ENCODE data around the gene SAMD8.
"Not testable (repeated sequence)": the region's sequence is repeated elsewhere in the genome, so short reads cannot be mapped to it uniquely, and the experiment has no call there.

SAMD8 gene

DNA sequence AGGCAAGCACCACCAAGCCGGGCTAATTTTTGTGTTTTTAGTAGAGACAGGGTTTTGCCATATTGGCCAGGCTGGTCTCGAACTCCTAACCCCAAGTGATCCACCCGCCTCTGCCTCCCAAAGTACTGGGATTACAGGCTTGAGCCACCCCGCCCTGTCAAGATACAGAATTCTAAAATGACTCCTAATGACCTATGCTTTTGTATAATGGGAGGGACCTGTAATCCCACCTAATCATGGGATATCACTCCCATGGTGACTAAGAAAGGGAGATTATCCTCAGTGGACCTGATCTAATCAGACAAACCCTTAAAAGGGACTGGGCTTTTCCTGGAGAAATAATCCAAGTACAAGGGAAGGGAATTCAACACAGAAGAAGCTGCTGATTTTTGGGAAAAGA lies 28.8 kb downstream of the SAMD8 start:
- DNase-seq (ENCODE audit: low read depth): no peak

DNA sequence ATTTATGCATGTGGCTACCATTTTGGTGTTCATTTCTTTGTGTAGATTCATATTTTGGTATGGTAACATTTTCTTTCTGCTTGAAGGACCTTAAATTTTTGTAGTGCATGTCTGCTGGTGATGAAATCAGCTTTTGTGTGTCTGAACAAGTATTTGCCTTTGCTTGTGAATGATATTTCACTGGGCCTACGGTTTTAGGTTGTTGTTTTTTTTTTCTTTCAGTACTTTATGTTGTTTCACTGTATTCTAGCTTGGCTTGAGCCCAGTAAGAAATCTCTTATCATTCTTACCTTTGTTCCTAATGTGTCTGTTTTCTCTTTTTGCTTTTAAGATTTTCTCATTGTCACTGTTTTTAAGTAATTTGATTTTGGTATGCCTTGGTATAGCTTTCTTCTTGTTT lies 31.9 kb downstream of the SAMD8 start:
- no peak for DNase-seq (ENCODE audit: low read depth)

DNA sequence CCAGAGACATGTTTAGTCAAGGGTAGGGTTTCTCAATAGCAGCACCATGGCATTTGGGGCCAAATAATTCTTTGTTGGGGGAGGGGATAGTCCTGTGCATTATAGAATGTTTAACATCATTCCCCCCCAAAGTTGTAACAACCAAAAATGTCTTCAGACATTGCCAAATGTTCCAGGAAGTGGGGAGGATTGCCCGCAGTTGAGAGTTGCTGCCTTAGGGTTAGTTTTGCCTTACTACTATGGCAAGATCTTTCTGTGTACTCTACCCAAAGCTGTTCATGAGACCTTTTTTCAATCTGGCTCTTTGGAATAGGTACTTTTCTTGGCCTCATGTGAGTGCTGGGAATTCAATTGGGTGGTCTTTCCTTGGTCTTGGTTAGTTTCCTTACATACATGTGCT lies 34.1 kb downstream of the SAMD8 start:
- no peak for DNase-seq (ENCODE audit: low read depth)

GRCh38 chr10:75146780-75147179 lies 35.3 kb downstream of the SAMD8 start:
- DNase-seq (ENCODE audit: low read depth): no peak

GRCh38 chr10:75150656-75151055 lies 39.2 kb downstream of the SAMD8 start:
- no peak for DNase-seq (ENCODE audit: low read depth)

- DNase-seq (ENCODE audit: low read depth): no peak
Observed at GRCh38 chr10:75159519-75159918, 48.1 kb downstream of the SAMD8 start.

DNA sequence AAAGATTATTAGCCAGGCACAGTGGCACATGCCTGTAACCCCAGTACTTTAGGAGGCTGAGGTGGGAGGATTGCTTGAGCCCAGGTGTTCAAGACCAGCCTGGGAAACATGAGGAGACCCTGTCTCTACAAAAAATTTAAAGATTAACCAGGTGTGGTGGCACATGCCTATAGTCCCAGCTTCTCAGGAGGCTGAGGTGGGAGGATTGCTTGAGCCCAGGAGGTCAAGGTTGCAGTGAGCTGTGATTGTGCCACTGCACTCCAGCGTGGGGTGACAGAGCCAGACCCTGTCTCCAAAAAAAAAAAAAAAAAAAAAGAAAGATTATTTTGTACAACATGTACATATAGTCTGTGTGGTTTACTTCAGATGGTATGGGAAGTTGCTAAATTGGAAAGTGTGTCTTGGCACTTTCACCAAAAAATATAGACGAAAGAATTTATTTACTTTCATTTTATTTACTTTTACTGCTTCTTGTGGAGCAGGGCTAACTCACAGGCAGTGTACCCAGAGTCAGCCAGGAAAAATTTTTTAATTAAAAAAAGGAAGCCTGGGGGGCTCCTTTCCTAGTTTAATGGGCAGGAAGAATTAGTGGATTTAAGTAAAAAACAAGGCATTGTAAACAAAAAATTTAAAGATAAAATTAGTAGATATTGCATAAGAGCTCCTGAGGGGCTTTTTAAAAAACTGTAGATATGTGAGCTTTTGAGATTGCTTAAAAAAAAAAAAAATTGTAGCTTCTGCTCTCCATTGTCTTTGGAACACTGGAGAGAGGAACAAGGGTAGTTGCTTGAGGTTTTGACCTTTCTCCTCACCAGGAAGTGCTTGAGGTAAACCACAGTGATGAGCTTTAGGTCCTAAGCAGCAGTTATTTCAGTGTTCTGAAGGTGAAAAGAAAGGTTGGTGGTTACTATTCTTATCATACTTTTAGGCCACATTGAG lies 54.5 kb downstream of the SAMD8 start:
- no peak for DNase-seq (ENCODE audit: low read depth)

DNA sequence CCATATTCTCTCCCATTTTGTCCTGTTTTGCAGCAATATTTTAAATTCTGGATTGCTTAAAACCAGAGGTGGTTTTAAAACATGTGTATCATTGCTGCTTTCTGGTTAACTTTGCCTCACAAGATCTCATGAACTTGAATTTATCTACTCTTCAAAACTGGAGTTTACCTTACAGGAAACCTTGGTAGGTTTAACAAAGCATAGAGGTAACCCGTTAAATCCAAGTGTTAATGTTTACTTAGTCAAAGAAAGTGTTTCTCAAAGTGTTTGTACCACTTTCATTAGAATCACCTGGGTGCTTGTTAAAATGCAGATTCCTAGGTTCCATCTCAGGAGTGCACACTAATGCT lies 55.1 kb downstream of the SAMD8 start:
- no peak for DNase-seq (ENCODE audit: low read depth)

DNA sequence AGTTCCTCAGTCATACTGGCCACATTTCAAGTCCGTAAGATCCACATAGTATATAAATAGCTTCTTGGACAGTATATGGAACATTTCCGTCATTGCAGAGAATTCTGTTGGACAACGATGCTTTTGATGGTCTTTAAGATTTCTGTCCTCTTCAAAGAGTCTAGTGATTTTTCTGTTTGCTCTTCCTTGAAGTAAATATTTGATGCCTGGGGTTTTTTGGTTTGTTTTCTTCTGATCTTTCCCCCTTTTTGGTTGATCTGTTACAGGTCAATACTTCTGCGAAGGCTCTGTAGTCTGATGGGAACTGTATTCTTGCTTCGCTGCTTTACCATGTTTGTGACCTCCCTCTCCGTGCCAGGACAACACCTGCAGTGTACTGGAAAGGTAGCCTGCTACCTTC lies 56.8 kb downstream of the SAMD8 start:
- no peak for DNase-seq (ENCODE audit: low read depth)

- no peak for DNase-seq (ENCODE audit: low read depth)
Observed at GRCh38 chr10:75170215-75170614, 58.8 kb downstream of the SAMD8 start.

DNA sequence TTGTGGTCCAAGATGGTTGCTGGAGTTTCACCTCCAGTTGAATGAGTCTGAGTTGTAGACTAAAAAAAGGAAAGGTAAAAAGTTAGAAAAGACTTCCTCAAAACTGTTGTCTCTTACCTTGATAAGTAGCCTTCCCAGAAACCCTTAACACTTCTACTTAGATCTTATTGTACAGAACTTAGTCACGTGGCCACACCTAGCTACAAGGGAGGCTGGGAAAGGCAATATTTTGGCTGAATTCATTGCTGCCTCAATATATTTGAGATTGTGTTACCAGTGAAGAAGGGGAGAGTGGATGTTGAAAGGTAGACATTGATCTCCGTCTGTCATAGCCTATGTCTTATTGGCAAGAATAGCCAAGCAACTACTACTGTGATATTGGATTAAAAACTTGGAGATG lies 63.6 kb downstream of the SAMD8 start:
- no peak for DNase-seq (ENCODE audit: low read depth)

- no peak for DNase-seq (ENCODE audit: low read depth)
Observed at GRCh38 chr10:75176046-75176445, 64.6 kb downstream of the SAMD8 start.

DNA sequence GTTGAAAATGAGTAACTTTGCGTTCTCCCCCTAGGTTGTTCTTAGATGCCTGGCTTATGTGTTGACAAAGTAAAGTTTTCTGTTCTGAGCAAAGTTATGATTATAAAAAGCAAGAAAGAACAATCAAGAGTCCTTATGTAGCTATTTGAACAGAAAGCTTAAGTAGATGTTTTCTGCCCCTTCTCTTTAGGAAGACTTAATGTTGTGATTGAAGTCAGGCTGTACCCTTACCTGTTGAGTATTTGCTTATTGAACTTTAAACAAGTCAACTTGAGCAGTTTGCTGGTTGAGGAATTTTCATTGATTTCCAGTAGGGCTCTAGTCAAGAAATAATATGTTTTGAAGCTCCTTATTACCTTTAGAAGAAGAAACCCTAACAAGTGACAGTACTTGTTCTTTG lies 65.3 kb downstream of the SAMD8 start:
- no peak for DNase-seq (ENCODE audit: low read depth)

- no peak for DNase-seq (ENCODE audit: low read depth)
Observed at GRCh38 chr10:75179657-75180177, 68.3 kb downstream of the SAMD8 start.

- DNase-seq (ENCODE audit: low read depth): no peak
Observed at GRCh38 chr10:75180592-75180991, 69.1 kb downstream of the SAMD8 start.

DNA sequence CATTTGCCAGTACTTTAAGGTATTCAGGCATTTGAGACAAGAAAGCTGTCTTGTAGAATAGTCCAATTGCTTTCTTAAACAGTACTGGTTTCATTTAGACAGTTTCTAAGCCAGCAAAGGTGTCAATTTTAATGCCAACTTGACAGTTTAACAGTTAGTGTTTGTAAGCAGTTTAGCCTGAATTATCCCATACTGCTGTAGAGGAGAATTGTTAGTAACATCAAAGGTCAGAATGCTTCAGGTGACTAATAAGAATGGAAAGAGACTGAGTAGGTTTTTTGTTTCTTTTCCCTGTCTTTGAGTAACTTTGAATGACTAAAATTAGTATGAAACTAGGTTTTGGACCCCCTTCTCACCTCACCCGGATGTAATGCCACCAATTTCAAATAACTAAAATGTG lies 69.6 kb downstream of the SAMD8 start:
- no peak for DNase-seq (ENCODE audit: low read depth)

DNA sequence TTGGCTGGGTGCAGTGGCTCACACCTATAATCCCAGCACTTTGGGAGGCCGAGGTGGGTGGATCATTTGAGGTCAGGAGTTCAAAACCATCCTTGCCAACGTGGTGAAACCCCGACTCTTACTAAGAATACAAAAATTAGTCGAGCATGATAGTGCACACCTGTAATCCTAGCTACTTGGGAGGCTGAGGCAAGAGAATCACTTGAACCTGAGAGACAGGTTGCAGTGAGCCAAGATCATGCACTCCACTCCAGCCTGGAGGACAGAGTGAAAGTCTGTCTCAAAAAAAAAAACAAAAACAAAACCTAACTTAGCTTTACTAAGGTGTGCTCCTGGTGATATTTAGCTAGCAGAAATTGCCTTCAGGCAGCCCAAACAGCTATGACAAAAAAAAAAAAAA lies 74.9 kb downstream of the SAMD8 start:
- no peak for DNase-seq (ENCODE audit: low read depth)

DNA sequence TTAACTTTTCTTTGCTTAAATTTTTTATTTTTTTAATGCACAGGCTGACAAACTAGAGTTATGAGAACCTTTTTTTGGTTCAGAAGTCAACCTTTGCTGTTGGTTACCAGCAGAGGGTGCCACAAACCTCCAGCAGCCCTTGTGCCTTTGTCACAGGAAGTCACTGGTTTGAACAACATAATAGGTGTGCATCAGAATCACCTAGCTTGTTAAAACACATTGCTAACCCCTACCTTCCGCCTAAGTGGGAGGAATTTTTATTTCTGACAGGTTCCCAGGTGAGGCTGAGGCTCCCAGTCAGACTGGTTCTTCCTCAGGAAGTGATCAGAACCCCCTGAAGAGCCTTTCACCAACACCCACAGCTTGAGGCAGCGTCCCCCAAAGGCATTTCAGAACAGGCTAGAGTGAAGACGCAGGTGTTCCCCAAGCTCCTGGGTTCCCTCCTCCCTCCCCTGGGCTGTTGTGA lies 76.5 kb downstream of the SAMD8 start:
- peak; percentile 43 for DNase-seq (ENCODE audit: low read depth)

DNA sequence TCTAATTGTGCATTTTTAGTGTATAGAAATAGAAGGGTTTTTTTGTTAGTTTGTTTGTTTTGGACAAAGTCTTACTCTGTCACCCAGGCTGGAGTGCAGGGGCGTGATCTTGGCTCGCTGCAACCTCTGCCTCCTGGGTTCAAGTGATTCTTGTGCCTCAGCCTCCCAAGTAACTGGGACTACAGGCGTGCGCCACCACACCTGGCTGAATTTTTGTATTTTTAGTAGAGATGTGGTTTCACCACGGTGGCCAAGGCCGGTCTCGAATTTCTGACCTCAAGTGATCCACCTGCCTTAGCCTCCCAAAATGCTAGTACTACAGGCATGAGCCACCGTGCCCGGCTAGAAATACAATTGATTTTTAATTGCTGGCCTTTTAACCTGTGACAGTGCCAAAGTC lies 77.1 kb downstream of the SAMD8 start:
- DNase-seq (ENCODE audit: low read depth): not testable (repeated sequence)

- no peak for DNase-seq (ENCODE audit: low read depth)
Observed at GRCh38 chr10:75189266-75190096, 78.0 kb downstream of the SAMD8 start.

- DNase-seq (ENCODE audit: low read depth): no peak
Observed at GRCh38 chr10:75191821-75192568, 80.5 kb downstream of the SAMD8 start.

DNA sequence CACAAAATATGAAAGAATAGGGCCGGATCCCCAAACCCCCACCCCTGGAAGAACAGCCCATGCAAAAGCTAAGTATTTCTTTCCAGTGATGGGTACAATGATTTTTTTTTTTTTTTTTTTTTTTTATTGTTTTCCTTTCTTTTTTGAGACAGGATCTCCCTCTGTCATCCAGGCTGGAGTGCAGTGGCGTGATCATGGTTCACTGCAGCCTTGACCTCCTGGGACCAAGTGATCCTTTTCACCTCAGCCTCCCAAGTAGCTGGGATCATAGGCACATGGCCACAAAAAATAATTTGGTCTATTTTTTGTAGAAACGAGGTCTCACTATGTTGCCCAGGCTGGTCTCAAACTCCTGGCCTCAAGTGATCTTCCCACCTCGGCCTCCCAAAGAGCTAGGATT lies 83.2 kb downstream of the SAMD8 start:
- not testable (repeated sequence) for DNase-seq (ENCODE audit: low read depth)
